Adrenal gland (tissue), 5 donors: ENCODE data around the gene AGAP1.

ENCODE experiments used
- POLR2A ChIP-seq, 2 donors: fragments of 450-650 bp; IDR thresholded peaks; one replicate each; pipeline ENCODE4 v1.6.1; 2017; ENCODE audit warnings: antibody characterized with exemption in 2 of 2, mild to moderate bottlenecking in 2 of 2, moderate library complexity in 1 of 2
- TF ChIP-seq, protein P1 (sequence below), 6 experiments: fragments of 450-650 bp in 4 of 6; fragments of 200-600 bp in 2 of 6; sonication (generic) in 1 of 6; IDR thresholded peaks; 1 replicate in 5 of 6; 2 replicates in 1 of 6; pipeline versions ENCODE4 v1.5.1 to v1.8.0; 2016 to 2021; ENCODE audit warnings: antibody characterized with exemption in 6 of 6, mild to moderate bottlenecking in 2 of 6, moderate library complexity in 1 of 6
- donor health status: DM: no; HTN: no; CAD: no.

DNA sequence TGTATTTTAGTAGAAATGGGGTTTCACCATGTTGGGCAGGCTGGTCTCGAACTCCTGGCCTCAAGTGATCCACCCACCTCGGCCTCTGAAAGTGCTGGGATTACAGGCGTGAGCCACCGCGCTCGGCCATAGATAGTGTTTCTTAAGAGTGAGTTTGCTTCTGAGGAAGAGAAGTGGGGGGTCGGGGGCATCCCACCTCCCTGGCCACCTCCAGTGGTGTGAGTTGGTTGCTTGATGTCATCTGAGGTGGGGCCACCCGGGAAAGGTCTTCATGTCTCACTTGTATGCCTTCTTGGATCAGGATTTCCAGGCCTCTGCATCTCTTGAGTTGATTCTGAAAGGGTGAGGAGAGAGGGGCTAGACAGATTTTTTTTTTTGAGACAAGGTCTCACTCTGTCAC lies 57.1 kb downstream of the AGAP1 start:
- TF ChIP-seq, protein P1, sequence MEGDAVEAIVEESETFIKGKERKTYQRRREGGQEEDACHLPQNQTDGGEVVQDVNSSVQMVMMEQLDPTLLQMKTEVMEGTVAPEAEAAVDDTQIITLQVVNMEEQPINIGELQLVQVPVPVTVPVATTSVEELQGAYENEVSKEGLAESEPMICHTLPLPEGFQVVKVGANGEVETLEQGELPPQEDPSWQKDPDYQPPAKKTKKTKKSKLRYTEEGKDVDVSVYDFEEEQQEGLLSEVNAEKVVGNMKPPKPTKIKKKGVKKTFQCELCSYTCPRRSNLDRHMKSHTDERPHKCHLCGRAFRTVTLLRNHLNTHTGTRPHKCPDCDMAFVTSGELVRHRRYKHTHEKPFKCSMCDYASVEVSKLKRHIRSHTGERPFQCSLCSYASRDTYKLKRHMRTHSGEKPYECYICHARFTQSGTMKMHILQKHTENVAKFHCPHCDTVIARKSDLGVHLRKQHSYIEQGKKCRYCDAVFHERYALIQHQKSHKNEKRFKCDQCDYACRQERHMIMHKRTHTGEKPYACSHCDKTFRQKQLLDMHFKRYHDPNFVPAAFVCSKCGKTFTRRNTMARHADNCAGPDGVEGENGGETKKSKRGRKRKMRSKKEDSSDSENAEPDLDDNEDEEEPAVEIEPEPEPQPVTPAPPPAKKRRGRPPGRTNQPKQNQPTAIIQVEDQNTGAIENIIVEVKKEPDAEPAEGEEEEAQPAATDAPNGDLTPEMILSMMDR (IDR thresholded peaks at IDR 0.05): no peak
- TF ChIP-seq POLR2A (IDR thresholded peaks at IDR 0.05): no peak
